Measurements from ENCODE around the gene ITSN1. TPM values are rescaled to one million over a fixed set of nuclear protein-coding genes. Genes with fewer than 3 reads are reported as not detected.
"Not testable (repeated sequence)": the region's sequence is repeated elsewhere in the genome, so short reads cannot be mapped to it uniquely, and the experiment has no call there.

ITSN1 gene
- total RNA-seq, 3 donors from 2014 or later (not counting 1 experiment from before 2014, with no cell fraction given), result 1.5 to 5.1 (median 2.7) TPM

- Histone ChIP-seq H3K4me3 (ENCODE audit: low read length) (no peak overlapping the region), H3K9me3 (ENCODE audit: control insufficient read depth, insufficient read depth, low read length) (no peaks in the 10 kb centered on the region), H3K4me1 (ENCODE audit: control insufficient read depth, insufficient read depth, low read length) (no peaks in the 10 kb centered on the region), H3K36me3 (ENCODE audit: control insufficient read depth, insufficient read depth, low read length) (no peaks in the 10 kb centered on the region), H3K27me3 (ENCODE audit: control insufficient read depth, insufficient read depth, low read length) (no peaks in the 10 kb centered on the region), H3K27ac (ENCODE audit: low read length) (no peak overlapping the region)
- DNase-seq (no peak), ATAC-seq (no peak)
- H3K4me1 Mint-ChIP-seq, result no peaks in the 10 kb centered on the region
- H3K36me3 Mint-ChIP-seq, result no peaks in the 10 kb centered on the region
- H3K9me3 Mint-ChIP-seq, result no peaks in the 10 kb centered on the region
- intact Hi-C loops (cut with micrococcal nuclease), result no loop called here
- H3K27ac Mint-ChIP-seq, result no peak overlapping the region
- no peak overlapping the region for H3K4me3 Mint-ChIP-seq
- no peak for TF ChIP-seq CTCF (IDR thresholded peaks at IDR 0.05)
- H3K27me3 Mint-ChIP-seq (ENCODE audit: low read depth in 2 of 2), result peaks cover 3 to 6% of the 10 kb centered on the region in 2 donors
- 88% methylated on average over 5 of the region's 6 CpGs for WGBS (ENCODE audit: insufficient coverage)
Measured at GRCh38 chr21:33670076-33670978, 28.0 kb downstream of the ITSN1 start.

GRCh38 chr21:33673473-33673872, 31.2 kb downstream of the ITSN1 start:
- TF ChIP-seq CTCF (IDR thresholded peaks at IDR 0.05), result no peak
- Histone ChIP-seq H3K27me3 (ENCODE audit: control insufficient read depth, insufficient read depth, low read length) (no peaks in the 10 kb centered on the region), H3K9me3 (ENCODE audit: control insufficient read depth, insufficient read depth, low read length) (no peaks in the 10 kb centered on the region), H3K4me3 (ENCODE audit: low read length) (no peak overlapping the region), H3K36me3 (ENCODE audit: control insufficient read depth, insufficient read depth, low read length) (no peaks in the 10 kb centered on the region), H3K4me1 (ENCODE audit: control insufficient read depth, insufficient read depth, low read length) (no peaks in the 10 kb centered on the region), H3K27ac (ENCODE audit: low read length) (no peak overlapping the region)
- H3K4me1 Mint-ChIP-seq, result no peaks in the 10 kb centered on the region
- H3K9me3 Mint-ChIP-seq, result no peaks in the 10 kb centered on the region
- intact Hi-C loops (cut with micrococcal nuclease), result no loop called here
- no peak for ATAC-seq
- no peaks in the 10 kb centered on the region for H3K36me3 Mint-ChIP-seq
- no peak overlapping the region for H3K27ac Mint-ChIP-seq
- no peak for DNase-seq
- 90% methylated on average over 8 of the region's 8 CpGs for WGBS (ENCODE audit: insufficient coverage)
- H3K4me3 Mint-ChIP-seq, result no peak overlapping the region
- H3K27me3 Mint-ChIP-seq (ENCODE audit: low read depth in 2 of 2), result peaks cover 0 to 3% of the 10 kb centered on the region in 2 donors

- no peak for TF ChIP-seq CTCF (IDR thresholded peaks at IDR 0.05)
- Histone ChIP-seq H3K27me3 (ENCODE audit: control insufficient read depth, insufficient read depth, low read length) (no peaks in the 10 kb centered on the region), H3K36me3 (ENCODE audit: control insufficient read depth, insufficient read depth, low read length) (no peaks in the 10 kb centered on the region), H3K9me3 (ENCODE audit: control insufficient read depth, insufficient read depth, low read length) (no peaks in the 10 kb centered on the region), H3K4me1 (ENCODE audit: control insufficient read depth, insufficient read depth, low read length) (no peaks in the 10 kb centered on the region), H3K4me3 (ENCODE audit: low read length) (no peak overlapping the region), H3K27ac (ENCODE audit: low read length) (no peak overlapping the region)
- Mint-ChIP-seq H3K4me3 (no peak overlapping the region), H3K27ac (no peak overlapping the region), H3K4me1 (no peaks in the 10 kb centered on the region), H3K27me3 (ENCODE audit: low read depth in 2 of 2) (peaks cover 0 to 3% of the 10 kb centered on the region in 2 donors), H3K36me3 (no peaks in the 10 kb centered on the region), H3K9me3 (no peaks in the 10 kb centered on the region)
- 60% methylated on average over 1 of the region's 1 CpG for WGBS (ENCODE audit: insufficient coverage)
- intact Hi-C loops (cut with micrococcal nuclease), result no loop called here
- ATAC-seq (no peak), DNase-seq (no peak)
Measured at GRCh38 chr21:33674226-33674625, 31.9 kb downstream of the ITSN1 start.

- H3K4me3 Mint-ChIP-seq; DNase-seq; H3K4me1 ChIP-seq (ENCODE audit: control insufficient read depth, insufficient read depth, low read length); ATAC-seq; H3K27me3 ChIP-seq (ENCODE audit: control insufficient read depth, insufficient read depth, low read length); intact Hi-C loops (cut with micrococcal nuclease); H3K4me1 Mint-ChIP-seq; H3K4me3 ChIP-seq (ENCODE audit: low read length); H3K36me3 Mint-ChIP-seq; H3K9me3 ChIP-seq (ENCODE audit: control insufficient read depth, insufficient read depth, low read length); H3K36me3 ChIP-seq (ENCODE audit: control insufficient read depth, insufficient read depth, low read length); H3K27ac Mint-ChIP-seq; H3K27ac ChIP-seq (ENCODE audit: low read length); H3K27me3 Mint-ChIP-seq (ENCODE audit: low read depth in 2 of 2); H3K9me3 Mint-ChIP-seq: not testable (repeated sequence)
- WGBS (ENCODE audit: insufficient coverage), result 95% methylated on average over 5 of the region's 5 CpGs
Measured at GRCh38 chr21:33676666-33677065, 34.4 kb downstream of the ITSN1 start.
